HepG2 (cell line): Measurements from ENCODE around the gene TXNRD2. TPM values are rescaled to one million over a fixed set of nuclear protein-coding genes. Genes with fewer than 3 reads are reported as not detected.

Experiments
- ATAC-seq: fragments of 200-7000 bp; cut with Tn5 transposase; 3 replicates; pipeline ENCODE4 v1.9.1; 2020; ENCODE audit warnings: mild to moderate bottlenecking, moderate library complexity
- BruUV-seq: library from RNA; stranded (reverse); fragments of 400-500 nt; replicated peaks from 2 replicates; lab custom pipeline; 2021; lab: Mats Ljungman, UMichigan
- CTCF ChIA-PET: fragments of 300-600 bp; formaldehyde crosslinking; extraction: SDS; loops from one replicate; lab custom pipeline; 2021; ENCODE audit warnings: low total read pairs, inconsistent platforms, low intra/inter-chr PET ratio; lab: Yijun Ruan, JAX
- POLR2A ChIA-PET: fragments of 350-600 bp; sonication (Branson Sonifier 250); formaldehyde crosslinking; loops from one replicate; lab custom pipeline; 2020; ENCODE audit warnings: antibody characterized with exemption, inconsistent platforms; lab: Yijun Ruan, JAX
- DNase-seq: peaks from one replicate; pipeline ENCODE4 v3.0.0-alpha.2; 2015; ENCODE audit warnings: low spot score
- FAIRE-seq: peaks from 3 replicates; lab custom pipeline; 2011; peaks lifted over from hg19 to GRCh38; lab: Jason Lieb, UNC
- H2AFZ ChIP-seq: one replicate; pipeline ENCODE4 v1.6.1; 2011; ENCODE audit warnings: low read length, inconsistent platforms
- H3K27ac ChIP-seq: fragments of 300-600 bp; 3 replicates; pipeline ENCODE4 v1.8.0; 2011; ENCODE audit warnings: mixed run types, mild to moderate bottlenecking, mixed read lengths, low read length, inconsistent platforms; ENCODE audit not compliant: insufficient read depth; ENCODE audit errors: extremely low read length
- H3K27me3 ChIP-seq, 2 experiments: fragments of 200-600 bp in 1 of 2; 2 replicates in 1 of 2; 3 replicates in 1 of 2; pipeline versions ENCODE4 v1.6.0 to v1.8.0; 2011; ENCODE audit warnings: low read length in 2 of 2, mild to moderate bottlenecking in 2 of 2, moderate library complexity in 2 of 2, inconsistent platforms in 1 of 2; ENCODE audit not compliant: insufficient read depth in 2 of 2, control insufficient read depth in 1 of 2
- H3K36me3 ChIP-seq, 2 experiments: fragments of 200-600 bp in 1 of 2; replicated peaks in 1 of 2; 2 replicates in 1 of 2; 3 replicates in 1 of 2; pipeline versions ENCODE4 v1.5.1 to v1.8.0; 2011; ENCODE audit warnings: low read length in 2 of 2, inconsistent platforms in 1 of 2; ENCODE audit not compliant: insufficient read depth in 2 of 2, control insufficient read depth in 1 of 2
- H3K4me1 ChIP-seq: 2 replicates; pipeline ENCODE4 v1.5.1; 2012; ENCODE audit warnings: low read length, inconsistent platforms; ENCODE audit not compliant: insufficient read depth
- H3K4me2 ChIP-seq: 2 replicates; pipeline ENCODE4 v1.6.0; 2011; ENCODE audit warnings: low read depth, low read length, inconsistent platforms
- H3K4me3 ChIP-seq, 3 experiments: fragments of 200-600 bp in 1 of 3; sonication (generic), shearing (Covaris generic) in 1 of 3; replicated peaks in 1 of 3; 2 replicates each; pipeline ENCODE4 v1.5.1; 2011 to 2016; ENCODE audit warnings: low read length in 3 of 3, inconsistent platforms in 2 of 3, low read depth in 2 of 3, mild to moderate bottlenecking in 2 of 3, control low read depth in 1 of 3, mixed read lengths in 1 of 3; ENCODE audit not compliant: insufficient read depth in 1 of 3
- H3K79me2 ChIP-seq: one replicate; pipeline ENCODE4 v1.6.1; 2011; ENCODE audit warnings: low read length, inconsistent platforms; ENCODE audit not compliant: insufficient read depth
- H3K9ac ChIP-seq: 2 replicates; pipeline ENCODE4 v1.6.0; 2011; ENCODE audit warnings: mild to moderate bottlenecking, low read depth, low read length, inconsistent platforms; ENCODE audit not compliant: insufficient read depth
- H3K9me3 ChIP-seq: 2 replicates; pipeline ENCODE4 v1.5.1; 2012; ENCODE audit warnings: mild to moderate bottlenecking, low read length
- H4K20me1 ChIP-seq: 2 replicates; pipeline ENCODE4 v1.6.0; 2011; ENCODE audit warnings: inconsistent platforms, mild to moderate bottlenecking, low read length, moderate library complexity; ENCODE audit not compliant: insufficient read depth
- DBP ChIP-seq: sonication (generic); formaldehyde crosslinking; IDR thresholded peaks from 2 replicates; pipeline ENCODE4 v1.4.0; 2020; ENCODE audit warnings: missing genetic modification reagents; ENCODE audit errors: not compliant biosample characterization
- DNMT3B ChIP-seq: conservative IDR thresholded peaks from 2 replicates; pipeline ENCODE4 v1.6.1; 2016; ENCODE audit warnings: missing biosample characterization, control low read depth
- IRX3 ChIP-seq: sonication (generic); formaldehyde crosslinking; IDR thresholded peaks from 2 replicates; pipeline ENCODE4 v1.8.1; 2023; ENCODE audit warnings: mild to moderate bottlenecking, low read depth, missing genetic modification reagents, borderline replicate concordance
- MXI1 ChIP-seq: IDR thresholded peaks from 3 replicates; pipeline ENCODE4 v1.6.1; 2012; ENCODE audit warnings: low read depth, low read length, inconsistent platforms, borderline replicate concordance
- NCOA1 ChIP-seq: sonication (generic); formaldehyde crosslinking; IDR thresholded peaks from 2 replicates; pipeline ENCODE4 v1.9.0; 2021; ENCODE audit warnings: missing genetic modification reagents
- NPAS2 ChIP-seq: sonication (generic); formaldehyde crosslinking; IDR thresholded peaks from 2 replicates; pipeline ENCODE4 v1.8.0; 2022; ENCODE audit warnings: mild to moderate bottlenecking, missing genetic modification reagents, borderline replicate concordance
- SAFB2 ChIP-seq: sonication (generic); formaldehyde crosslinking; IDR thresholded peaks from 2 replicates; pipeline ENCODE4 v1.5.1; 2020; ENCODE audit warnings: missing genetic modification reagents, low read depth, mild to moderate bottlenecking, borderline replicate concordance
- SMAD9 ChIP-seq: sonication (generic); formaldehyde crosslinking; IDR thresholded peaks from 2 replicates; pipeline ENCODE4 v1.5.1; 2020; ENCODE audit warnings: mild to moderate bottlenecking, missing genetic modification reagents
- STAG1 ChIP-seq: sonication (generic); formaldehyde crosslinking; IDR thresholded peaks from 2 replicates; pipeline ENCODE4 v1.4.0; 2020; ENCODE audit warnings: missing genetic modification reagents
- ZBTB7A ChIP-seq: sonication (generic); formaldehyde crosslinking; IDR thresholded peaks from 2 replicates; pipeline ENCODE4 v1.8.0; 2022; ENCODE audit warnings: mild to moderate bottlenecking, missing genetic modification reagents
- ZNF775 ChIP-seq: sonication (generic); formaldehyde crosslinking; IDR thresholded peaks from 2 replicates; pipeline ENCODE4 v1.4.0; 2020; ENCODE audit warnings: missing genetic modification reagents, mild to moderate bottlenecking, moderate library complexity, borderline replicate concordance
- WGBS: methylation state at CpG from one replicate; pipeline ENCODE4 v1.1.6; 2017; ENCODE audit warnings: low lambda C conversion rate; 5-methylcytosine and 5-hydroxymethylcytosine counted together
- in situ Hi-C: cut with HindIII; loops from 2 replicates; pipeline ENCODE4 v1.10.0; 2017; ENCODE audit warnings: low pct_unique_long_range_greater_than_20kb; ENCODE audit not compliant: extremely low pct_ligation_motif_present
- intact Hi-C: fragments of 100-400 bp; cut with micrococcal nuclease; formaldehyde crosslinking; loops from one replicate; pipeline ENCODE4 v1.10.0; 2022; ENCODE audit not compliant: unreplicated experiment
- polyA plus RNA-seq, 8 experiments: library from polyadenylated mRNA; depleted of rRNA in 3 of 8; stranded (reverse) in 7 of 8; unstranded in 1 of 8; fragments of >200 nt; fragmentation: Illumina TruSeq in 4 of 8; extraction: Trizol in 4 of 8; gene quantifications; 2 replicates each; pipeline versions ENCODE4 v1.2.1 to v1.2.3, GENCODE V29; 2011 to 2016; ENCODE audit warnings: low read depth in 4 of 8, missing spikeins in 1 of 8, mixed read lengths in 1 of 8; ENCODE audit not compliant: insufficient read depth in 1 of 8
- total RNA-seq, 5 experiments: library from RNA; depleted of rRNA; stranded (reverse); fragments of >200 nt; fragmentation: Illumina TruSeq; extraction: Trizol; gene quantifications; 2 replicates each; pipeline ENCODE4 v1.2.3, GENCODE V29; 2016; ENCODE audit warnings: low read depth in 1 of 5
- TF ChIP-seq, protein P1 (sequence below): sonication (generic); formaldehyde crosslinking; IDR thresholded peaks from 2 replicates; pipeline ENCODE4 v1.9.0; 2022; ENCODE audit warnings: low read depth, missing genetic modification reagents

The TXNRD2 gene
- total and polyA plus RNA-seq, 2 of the 13 experiments (the other 11 are each of a cell fraction or from before 2014, with no cell fraction given): 17.5 to 18.6 TPM

DNA sequence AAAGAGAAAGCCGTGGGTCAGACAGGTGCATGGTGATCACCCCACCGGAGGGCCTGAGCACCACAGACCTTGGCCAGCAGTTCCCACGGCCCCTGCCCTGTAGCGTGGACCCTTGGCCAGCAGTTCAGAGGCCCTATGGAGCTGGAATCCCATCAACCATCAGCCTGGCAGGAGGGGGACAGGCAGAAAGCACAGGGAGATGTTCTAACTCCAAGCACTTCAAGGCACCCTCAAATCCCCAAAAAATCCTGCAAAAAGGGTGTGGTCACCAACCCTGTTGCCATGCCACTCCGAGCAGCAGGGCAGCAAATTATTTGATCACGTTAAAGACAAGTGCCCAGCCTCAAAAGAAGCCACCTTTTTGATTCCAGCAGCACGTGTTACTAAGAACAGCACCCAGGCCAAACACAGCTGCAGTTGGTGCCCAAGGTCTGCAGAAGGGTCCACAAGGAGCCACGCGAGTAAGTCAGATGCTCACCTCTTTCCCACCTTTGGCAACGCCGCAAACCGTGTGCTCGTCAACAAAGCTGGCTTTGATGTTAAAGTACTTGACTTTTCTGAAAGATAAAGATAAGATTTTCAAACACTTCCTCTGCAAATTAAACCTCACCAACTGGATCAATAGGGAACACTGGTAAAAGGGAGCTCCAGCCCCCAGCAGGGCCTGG is 26.2 kb downstream of the TXNRD2 start:
- H3K9ac ChIP-seq: no peak overlapping the region
- 92% methylated on average over 13 of the region's 13 CpGs for WGBS
- peaks cover 24 to 69% of the 10 kb centered on the region in 2 experiments; a peak in 4 of 5 replicates for H3K36me3 ChIP-seq
- FAIRE-seq (no peak), ATAC-seq (no peak), DNase-seq (no peak)
- POLR2A ChIA-PET: no interaction called here
- H3K79me2 ChIP-seq: no peaks in the 10 kb centered on the region
- CTCF ChIA-PET: no interaction called here
- no peak overlapping the region for H3K27ac ChIP-seq
- H3K4me3 ChIP-seq: no peak overlapping the region
- in situ Hi-C loops: loop anchor here (10.0 kb wide), 1 partner anchor 161 kb away; no protein-coding TSS in a partner anchor
- no peaks in the 10 kb centered on the region for H3K27me3 ChIP-seq
- TF ChIP-seq DNMT3B (CRISPR knock-in tag) (no peak), ZNF775 (CRISPR knock-in tag) (no peak), STAG1 (CRISPR knock-in tag) (no peak), NPAS2 (no peak), MXI1 (no peak), ZBTB7A (no peak), NCOA1 (CRISPR knock-in tag) (no peak), DBP (CRISPR knock-in tag) (no peak), SAFB2 (no peak), SMAD9 (CRISPR knock-in tag) (no peak), IRX3 (CRISPR knock-in tag) (no peak)
- TF ChIP-seq, protein P1, sequence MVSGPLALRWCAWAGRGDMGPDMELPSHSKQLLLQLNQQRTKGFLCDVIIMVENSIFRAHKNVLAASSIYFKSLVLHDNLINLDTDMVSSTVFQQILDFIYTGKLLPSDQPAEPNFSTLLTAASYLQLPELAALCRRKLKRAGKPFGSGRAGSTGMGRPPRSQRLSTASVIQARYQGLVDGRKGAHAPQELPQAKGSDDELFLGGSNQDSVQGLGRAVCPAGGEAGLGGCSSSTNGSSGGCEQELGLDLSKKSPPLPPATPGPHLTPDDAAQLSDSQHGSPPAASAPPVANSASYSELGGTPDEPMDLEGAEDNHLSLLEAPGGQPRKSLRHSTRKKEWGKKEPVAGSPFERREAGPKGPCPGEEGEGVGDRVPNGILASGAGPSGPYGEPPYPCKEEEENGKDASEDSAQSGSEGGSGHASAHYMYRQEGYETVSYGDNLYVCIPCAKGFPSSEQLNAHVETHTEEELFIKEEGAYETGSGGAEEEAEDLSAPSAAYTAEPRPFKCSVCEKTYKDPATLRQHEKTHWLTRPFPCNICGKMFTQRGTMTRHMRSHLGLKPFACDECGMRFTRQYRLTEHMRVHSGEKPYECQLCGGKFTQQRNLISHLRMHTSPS (CRISPR knock-in tag): no peak
- BruUV-seq: no TSS peak
- H2AFZ ChIP-seq: no peak overlapping the region
- H3K4me1 ChIP-seq: no peaks in the 10 kb centered on the region
- intact Hi-C loops: no loop called here
- 0 out of 2 replicates have a peak, but pooled peaks cover 4% of the 10 kb centered on the region for H3K9me3 ChIP-seq
- no peak overlapping the region for H3K4me2 ChIP-seq
- no peaks in the 10 kb centered on the region for H4K20me1 ChIP-seq
